HCT116 (cell line): ENCODE results near the gene GREB1L. TPM values are rescaled to one million over a fixed set of nuclear protein-coding genes. Genes with fewer than 3 reads are reported as not detected.

ENCODE experiments used
- ATAC-seq: fragments of 200-7000 bp; cut with Tn5 transposase; 2 replicates; pipeline ENCODE4 v1.9.1; 2020; ENCODE audit warnings: mild to moderate bottlenecking, moderate library complexity
- BruUV-seq: library from RNA; stranded (reverse); fragments of 400-500 nt; replicated peaks from 2 replicates; lab custom pipeline; 2021; lab: Mats Ljungman, UMichigan
- CTCF ChIA-PET: fragments of 300-600 bp; sonication (Branson Sonifier 250); formaldehyde crosslinking; loops from one replicate; lab custom pipeline; 2021; ENCODE audit warnings: antibody characterized with exemption; lab: Charles Lee
- POLR2A ChIA-PET: fragments of 300-600, 350-600 bp; sonication (Branson Sonifier 250); formaldehyde crosslinking; loops from one replicate; lab custom pipeline; 2021; ENCODE audit warnings: antibody characterized with exemption; lab: Charles Lee
- RAD21 ChIA-PET, 2 experiments: fragments of 300-600 bp; sonication (Branson Sonifier 250); formaldehyde crosslinking; loops; one replicate each; lab custom pipeline; 2023; ENCODE audit warnings: low total read pairs in 2 of 2; ENCODE audit not compliant: uncharacterized antibody in 2 of 2, unreplicated experiment in 2 of 2, low non-redundant PET in 1 of 2; lab: Charles Lee
- DNase-seq: peaks from one replicate; pipeline ENCODE4 v3.0.0-alpha.2; 2010; ENCODE audit warnings: low read depth, low spot score
- H2AFZ ChIP-seq: fragments of 200-600 bp; shearing (Covaris generic), sonication (generic); 2 replicates; pipeline ENCODE4 v1.6.1; 2017; ENCODE audit warnings: low read depth, mixed run types, mixed read lengths, antibody characterized with exemption, low read length; ENCODE audit not compliant: poor library complexity, severe bottlenecking
- H3K27ac ChIP-seq: 2 replicates; pipeline ENCODE4 v1.5.1; 2012; ENCODE audit warnings: low read depth, low read length
- H3K27me3 ChIP-seq: fragments of 200-600 bp; sonication (generic); 2 replicates; pipeline ENCODE4 v1.6.1; 2016; ENCODE audit warnings: mixed run types, low read length, mixed read lengths; ENCODE audit not compliant: insufficient read depth
- H3K36me3 ChIP-seq, 2 experiments: fragments of 200-500 bp in 1 of 2; fragments of 200-600 bp in 1 of 2; sonication (Bioruptor generic) in 1 of 2; sonication (generic) in 1 of 2; 2 replicates each; pipeline versions ENCODE4 v1.5.1 to v1.6.1; 2014 to 2016; ENCODE audit warnings: low read length in 2 of 2, inconsistent platforms in 1 of 2, mixed read lengths in 1 of 2, mixed run types in 1 of 2; ENCODE audit not compliant: insufficient read depth in 2 of 2, control insufficient read depth in 1 of 2
- H3K4me1 ChIP-seq, 2 experiments: fragments of 200-600 bp in 1 of 2; sonication (generic) in 1 of 2; 2 replicates each; pipeline versions ENCODE4 v1.5.1 to v1.6.1; 2012 to 2017; ENCODE audit warnings: low read length in 2 of 2, inconsistent platforms in 1 of 2, mild to moderate bottlenecking in 1 of 2, mixed read lengths in 1 of 2, mixed run types in 1 of 2, moderate library complexity in 1 of 2; ENCODE audit not compliant: insufficient read depth in 2 of 2, control insufficient read depth in 1 of 2
- H3K4me2 ChIP-seq: fragments of 200-600 bp; sonication (generic); 2 replicates; pipeline ENCODE4 v1.6.1; 2017; ENCODE audit warnings: mixed run types, low read length, mixed read lengths
- H3K4me3 ChIP-seq, 2 experiments: fragments of 200-600 bp in 1 of 2; sonication (generic) in 1 of 2; replicated peaks in 1 of 2; 2 replicates each; pipeline ENCODE4 v1.5.1; 2011 to 2016; ENCODE audit warnings: low read length in 2 of 2, control low read depth in 1 of 2, low read depth in 1 of 2, mild to moderate bottlenecking in 1 of 2, mixed read lengths in 1 of 2, mixed run types in 1 of 2
- H3K79me2 ChIP-seq: fragments of 200-600 bp; sonication (generic); 2 replicates; pipeline ENCODE4 v1.6.1; 2017; ENCODE audit warnings: mild to moderate bottlenecking, mixed run types, low read length, moderate library complexity, mixed read lengths; ENCODE audit not compliant: insufficient read depth
- H3K9ac ChIP-seq: fragments of 200-600 bp; sonication (generic); 2 replicates; pipeline ENCODE4 v1.6.1; 2016; ENCODE audit warnings: low read length, mixed read lengths
- H3K9me2 ChIP-seq: fragments of 200-600 bp; sonication (generic), shearing (Covaris generic); 2 replicates; pipeline ENCODE4 v1.6.1; 2017; ENCODE audit warnings: mixed run types, mild to moderate bottlenecking, moderate library complexity; ENCODE audit not compliant: insufficient read depth
- H3K9me3 ChIP-seq, 2 experiments: fragments of 200-500 bp in 1 of 2; fragments of 200-600 bp in 1 of 2; sonication (Bioruptor generic) in 1 of 2; sonication (generic) in 1 of 2; 2 replicates each; pipeline ENCODE4 v1.6.1; 2014 to 2017; ENCODE audit warnings: low read length in 2 of 2, mixed read lengths in 2 of 2, inconsistent platforms in 1 of 2, low read depth in 1 of 2, mild to moderate bottlenecking in 1 of 2, mixed run types in 1 of 2, moderate library complexity in 1 of 2; ENCODE audit not compliant: control insufficient read depth in 1 of 2, insufficient read depth in 1 of 2
- H4K20me1 ChIP-seq: fragments of 200-600 bp; sonication (generic), shearing (Covaris generic); 2 replicates; pipeline ENCODE4 v1.6.1; 2017; ENCODE audit warnings: mixed run types, mild to moderate bottlenecking, moderate library complexity; ENCODE audit not compliant: insufficient read depth
- CBX3 ChIP-seq: IDR thresholded peaks from 2 replicates; pipeline ENCODE4 v1.6.1; 2012; ENCODE audit warnings: low read depth
- CTCF ChIP-seq, 3 experiments: fragments of 200-600 bp in 1 of 3; sonication (generic) in 1 of 3; IDR thresholded peaks in 2 of 3; conservative IDR thresholded peaks in 1 of 3; 2 replicates each; pipeline ENCODE4 v1.5.1; 2012 to 2017; ENCODE audit warnings: low read depth in 2 of 3, low read length in 2 of 3, antibody characterized with exemption in 1 of 3, borderline replicate concordance in 1 of 3, control low read depth in 1 of 3, mild to moderate bottlenecking in 1 of 3, mixed read lengths in 1 of 3, mixed run types in 1 of 3, moderate library complexity in 1 of 3; ENCODE audit not compliant: insufficient read depth in 1 of 3
- EGR1 ChIP-seq: IDR thresholded peaks from 2 replicates; pipeline ENCODE4 v1.6.1; 2012; ENCODE audit warnings: low read depth
- JUND ChIP-seq: IDR thresholded peaks from 2 replicates; pipeline ENCODE4 v1.6.1; 2012
- POLR2AphosphoS5 ChIP-seq: IDR thresholded peaks from 2 replicates; pipeline ENCODE4 v1.6.1; 2011; ENCODE audit warnings: mild to moderate bottlenecking, low read depth, low read length, moderate library complexity
- RAD21 ChIP-seq: IDR thresholded peaks from 2 replicates; pipeline ENCODE4 v1.6.1; 2012; ENCODE audit warnings: low read depth, mild to moderate bottlenecking
- REST ChIP-seq: IDR thresholded peaks from 2 replicates; pipeline ENCODE4 v1.6.1; 2012; ENCODE audit warnings: low read depth
- SIN3A ChIP-seq: IDR thresholded peaks from 2 replicates; pipeline ENCODE4 v1.6.1; 2012; ENCODE audit warnings: low read depth
- SRF ChIP-seq: IDR thresholded peaks from 2 replicates; pipeline ENCODE4 v1.6.1; 2012; ENCODE audit warnings: low read depth
- TCF7L2 ChIP-seq: IDR thresholded peaks from 2 replicates; pipeline ENCODE4 v1.7.0; 2011; ENCODE audit warnings: borderline replicate concordance, inconsistent platforms; ENCODE audit not compliant: insufficient read depth, insufficient read length; ENCODE audit errors: extremely low read depth
- YY1 ChIP-seq: IDR thresholded peaks from 2 replicates; pipeline ENCODE4 v1.6.1; 2011; ENCODE audit warnings: low read length, low read depth, moderate library complexity, mild to moderate bottlenecking; ENCODE audit not compliant: insufficient replicate concordance; ENCODE audit errors: extremely low read depth
- ZFX ChIP-seq: fragments of 450-650 bp; IDR thresholded peaks from 2 replicates; pipeline ENCODE4 v1.6.1; 2017
- ZNF274 ChIP-seq: fragments of 200-500 bp; sonication (Bioruptor generic); IDR thresholded peaks from 2 replicates; pipeline ENCODE4 v1.6.1; 2014; ENCODE audit warnings: mild to moderate bottlenecking, low read depth, low read length, inconsistent platforms
- intact Hi-C: fragments of 100-400 bp; cut with micrococcal nuclease; formaldehyde crosslinking; loops from 2 replicates; pipeline ENCODE4 v1.10.0; 2022
- total RNA-seq: library from RNA; stranded (reverse); gene quantifications from one replicate; pipeline ENCODE4 v1.2.1, GENCODE V29; 2021; ENCODE audit not compliant: unreplicated experiment

The GREB1L gene
- total RNA-seq, 1 experiment from 2014 or later, result 12.2 TPM

DNA sequence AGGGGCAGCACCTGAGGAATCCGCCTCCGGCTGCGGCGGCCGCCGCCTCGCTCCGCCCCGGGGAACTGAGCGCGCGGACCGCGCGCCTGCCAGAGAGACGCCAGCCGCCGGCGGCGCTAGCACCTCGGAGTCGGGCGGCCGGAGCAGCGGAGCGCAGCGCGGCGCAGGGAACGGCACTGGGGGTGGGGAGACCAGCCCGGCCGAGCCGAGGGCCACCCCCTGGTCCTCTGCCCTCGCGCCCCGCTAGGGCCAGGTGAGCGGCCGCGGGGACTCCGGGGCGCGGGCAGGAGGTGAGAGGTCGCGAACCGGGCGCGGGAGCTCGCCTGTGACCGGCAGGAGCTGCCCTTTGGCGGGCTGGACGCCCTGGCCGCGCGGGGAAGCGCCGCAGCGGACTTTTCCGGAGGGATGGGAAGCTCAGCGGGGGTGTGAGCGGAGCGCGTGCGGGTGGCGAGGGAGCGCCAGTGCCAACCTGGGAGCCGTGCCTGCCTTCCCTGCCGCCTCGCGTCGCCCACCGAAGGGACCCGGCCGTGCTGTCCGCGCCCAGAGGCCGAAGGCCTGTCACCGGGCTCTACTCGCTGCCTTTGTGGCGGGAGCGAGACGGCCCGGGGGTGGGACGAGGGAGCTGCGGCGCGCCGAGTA is at the start of gene GREB1L (continued):
- TF ChIP-seq POLR2AphosphoS5, result peak; percentile 71

GRCh38 chr18:21192308-21192624 is 49.8 kb upstream of the GREB1L start:
- CTCF ChIA-PET, result interaction anchor here (0.7 to 2.9 kb wide), 10 partner anchors 12 to 1004 kb away, joined by 3 to 32 read pairs (median 3); partner anchors contain the start of genes ESCO1 and ROCK1
- no TSS peak for BruUV-seq

More at GRCh38 chr18:21192308-21192624, 49.8 kb upstream of the GREB1L start:
- Histone ChIP-seq H2AFZ (peak overlapping the region; percentile 75), H3K4me1 (peaks cover 0 to 16% of the 10 kb centered on the region in 2 experiments; a peak in 2 of 4 replicates), H4K20me1 (no peaks in the 10 kb centered on the region), H3K79me2 (no peaks in the 10 kb centered on the region), H3K27me3 (no peaks in the 10 kb centered on the region), H3K9ac (no peak overlapping the region), H3K36me3 (no peaks in the 10 kb centered on the region), H3K4me2 (no peak overlapping the region), H3K27ac (no peak overlapping the region), H3K4me3 (no peak overlapping the region), H3K9me3 (no peaks in the 10 kb centered on the region), H3K9me2 (no peaks in the 10 kb centered on the region)
- ATAC-seq, result no peak
- TF ChIP-seq POLR2AphosphoS5 (no peak), ZFX (no peak), SRF (no peak), YY1 (no peak), SIN3A (no peak), RAD21 (no peak), CBX3 (no peak), ZNF274 (no peak), CTCF (IDR thresholded peaks at IDR 0.05 in 2 of 3, conservative IDR thresholded peaks at IDR 0.05 in 1 of 3; ENCODE audit: borderline replicate concordance in 1 of 3, insufficient read depth in 1 of 3, low read depth in 2 of 3, low read length in 2 of 3) (no peak), REST (no peak), TCF7L2 (no peak), JUND (no peak), EGR1 (no peak)
- POLR2A ChIA-PET, result no interaction called here
- intact Hi-C loops, result loop anchor here (5.0 to 10.0 kb wide), 2 partner anchors 660 to 1373 kb away; no protein-coding TSS in a partner anchor
- no peak for DNase-seq
- RAD21 ChIA-PET, result no interaction called here
